Activated CD4-positive, alpha-beta T cell treated with anti-CD3 and anti-CD28 coated beads, Interleukin-2, amount 50 U/mL, for 24 hours (primary cell): ENCODE data around the gene SH3RF1.

ENCODE experiments used
- DNase-seq, 2 donors: peaks; one replicate each; pipeline ENCODE4 v3.0.0-alpha.2; 2020; ENCODE audit warnings: low read depth in 1 of 2, low spot score in 1 of 2

The SH3RF1 gene

DNA sequence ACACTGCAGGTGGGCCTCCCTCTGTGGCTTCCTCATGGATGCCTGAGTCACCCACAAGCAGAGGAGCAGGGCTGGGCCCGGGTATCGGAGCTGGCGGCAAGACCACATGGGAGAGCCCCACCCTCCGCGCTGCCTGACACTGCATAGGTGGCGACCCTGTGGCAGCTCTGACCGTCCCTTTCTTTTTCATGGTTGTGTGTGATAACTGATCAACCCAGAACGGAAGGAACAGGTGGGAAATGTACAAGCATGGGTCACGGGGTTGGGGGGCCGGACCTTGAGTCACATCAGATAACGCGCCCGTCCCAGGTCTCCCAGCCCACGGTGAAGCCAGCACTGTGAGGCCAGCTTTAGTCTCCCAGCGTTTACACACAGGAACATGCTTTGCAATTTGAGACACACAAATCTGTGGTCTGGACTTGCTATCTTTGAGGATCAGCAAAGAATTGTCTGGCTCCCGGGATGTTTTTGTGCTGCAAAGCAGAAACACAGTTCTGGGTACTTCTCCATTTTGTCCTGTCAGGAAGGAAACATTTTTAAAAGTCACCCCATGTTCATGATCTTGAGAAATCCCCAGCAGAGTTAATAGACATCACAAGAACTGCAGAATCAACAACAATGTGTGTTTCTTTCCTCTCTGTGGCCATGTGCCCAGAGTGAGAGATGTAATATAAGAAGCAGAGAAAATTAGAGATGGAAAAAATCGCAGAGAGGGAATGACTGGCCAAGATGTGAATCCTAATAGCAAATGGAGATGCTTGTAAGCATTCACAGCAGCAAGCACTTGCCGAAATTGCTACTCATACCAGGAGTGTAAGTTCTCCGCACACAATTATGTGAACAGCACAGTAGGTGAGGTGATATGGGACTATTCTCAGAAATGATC lies 190.6 kb downstream of the SH3RF1 start:
- DNase-seq = no peak

DNA sequence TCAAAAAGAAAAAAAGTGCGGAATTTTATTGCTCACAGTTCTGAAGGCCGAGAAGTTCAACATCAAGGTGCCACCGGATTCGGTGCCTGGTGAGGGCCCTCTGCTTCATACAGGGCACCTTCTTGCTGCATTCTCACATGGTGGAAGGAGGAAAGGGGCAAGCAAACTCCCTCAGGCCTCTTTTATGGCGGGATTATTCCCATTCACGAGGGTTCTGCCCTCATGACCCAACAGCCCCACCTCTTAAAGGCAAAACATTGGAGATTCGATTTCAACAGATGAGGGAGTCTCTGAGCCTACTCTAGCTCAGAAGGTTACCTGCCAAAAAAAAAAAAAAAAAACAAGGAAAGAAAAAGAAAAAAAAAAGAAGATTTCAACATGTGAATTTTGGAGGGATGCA lies 196.6 kb downstream of the SH3RF1 start:
- DNase-seq = no peak

GRCh38 chr4:169071747-169072146 lies 199.0 kb downstream of the SH3RF1 start:
- DNase-seq = no peak

DNA sequence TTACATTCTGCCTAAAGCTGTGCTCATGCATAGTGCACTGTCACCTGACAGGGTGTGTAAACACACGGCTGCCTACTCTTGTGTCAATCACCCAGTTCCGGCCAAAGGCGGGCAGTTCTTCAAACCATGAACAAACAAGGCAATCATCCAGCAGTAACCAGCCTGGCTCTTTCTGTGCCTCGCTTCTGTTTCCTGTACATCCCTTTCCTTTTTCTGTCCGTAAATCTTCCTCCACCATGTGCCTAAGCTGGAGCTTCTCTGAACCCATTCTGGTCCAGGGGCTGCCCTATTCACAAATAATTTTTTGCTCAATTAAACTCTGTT lies 199.9 kb downstream of the SH3RF1 start:
- no peak for DNase-seq

DNA sequence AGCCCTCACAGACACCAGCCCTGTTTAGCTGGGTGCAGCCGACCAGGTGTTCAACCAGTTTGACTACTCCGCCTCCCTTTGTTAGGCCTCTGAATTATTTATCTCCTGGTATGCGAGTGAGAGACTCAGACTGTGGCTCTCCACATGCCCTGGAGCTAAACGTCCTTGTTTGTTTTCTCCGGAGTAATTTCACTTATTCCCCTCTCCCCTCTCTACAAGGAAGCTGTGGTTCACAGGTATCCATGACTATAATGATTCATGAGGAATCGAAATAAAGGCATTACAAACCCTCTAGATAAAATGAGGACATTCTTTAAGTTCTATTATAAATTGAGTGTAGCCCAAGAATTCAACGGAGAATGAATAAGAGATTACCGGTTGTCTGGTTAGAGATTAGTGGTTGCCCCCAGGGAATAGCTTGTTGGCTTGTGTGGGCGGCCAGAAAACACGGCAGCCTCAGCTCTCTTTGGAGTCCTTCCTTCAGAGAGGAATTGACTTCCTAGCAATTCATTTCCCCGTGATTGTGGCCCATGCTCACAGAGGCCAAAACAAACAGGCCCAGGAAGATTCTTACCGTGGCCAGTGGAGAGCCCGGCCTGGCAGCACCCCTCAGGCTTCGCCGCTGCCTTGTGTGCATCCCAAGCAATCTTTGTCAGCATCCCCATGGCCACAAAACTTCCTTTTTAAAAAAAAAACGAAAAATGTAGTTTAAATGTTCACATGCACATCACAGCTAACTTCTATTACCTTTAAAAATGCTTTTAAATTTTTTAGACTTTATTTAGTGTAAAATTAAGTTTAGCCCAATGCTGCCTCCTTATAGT lies 200.5 kb downstream of the SH3RF1 start:
- DNase-seq = no peak

- DNase-seq = no peak
Observed at GRCh38 chr4:169068423-169068822, 202.3 kb downstream of the SH3RF1 start.

DNA sequence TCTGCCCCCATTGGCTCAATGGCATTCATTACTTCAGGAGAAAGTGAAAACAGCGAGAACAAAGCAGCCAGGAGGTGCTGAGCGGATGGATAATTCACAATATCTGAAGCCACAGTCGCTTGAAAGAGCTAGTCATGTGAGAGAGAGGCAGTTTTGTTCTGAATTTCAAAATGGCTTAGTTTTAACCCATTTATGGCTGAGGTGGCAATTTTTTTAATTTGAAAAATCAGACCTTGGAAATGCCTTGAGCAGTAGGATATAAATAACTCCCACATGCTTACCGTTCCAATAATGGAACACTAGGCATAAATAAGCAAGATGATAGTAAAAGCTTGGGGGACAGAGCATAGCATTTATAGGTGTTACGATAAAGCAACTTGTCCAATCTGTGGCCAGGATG lies 203.8 kb downstream of the SH3RF1 start:
- DNase-seq = no peak

- no peak for DNase-seq
Observed at GRCh38 chr4:169064296-169064695, 206.5 kb downstream of the SH3RF1 start.

DNA sequence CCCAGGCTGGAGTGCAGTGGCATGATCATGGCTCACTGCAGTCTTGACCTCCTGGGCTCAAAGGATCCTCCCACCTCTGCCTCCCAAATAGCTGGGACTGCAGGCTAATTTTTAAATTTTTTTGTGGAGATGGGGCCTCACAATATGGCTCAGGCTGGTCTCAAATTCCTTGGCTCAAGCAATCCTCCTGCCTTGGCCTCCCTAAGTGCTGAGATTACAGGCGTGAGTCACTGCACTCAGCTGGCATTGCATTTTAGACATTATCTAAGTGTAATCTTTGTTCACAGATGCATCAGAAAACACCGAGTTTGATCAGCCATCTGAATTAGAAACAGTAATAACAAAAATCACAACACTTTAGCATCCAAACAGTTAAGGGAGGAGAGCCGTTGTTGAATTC lies 207.3 kb downstream of the SH3RF1 start:
- DNase-seq = no peak

DNA sequence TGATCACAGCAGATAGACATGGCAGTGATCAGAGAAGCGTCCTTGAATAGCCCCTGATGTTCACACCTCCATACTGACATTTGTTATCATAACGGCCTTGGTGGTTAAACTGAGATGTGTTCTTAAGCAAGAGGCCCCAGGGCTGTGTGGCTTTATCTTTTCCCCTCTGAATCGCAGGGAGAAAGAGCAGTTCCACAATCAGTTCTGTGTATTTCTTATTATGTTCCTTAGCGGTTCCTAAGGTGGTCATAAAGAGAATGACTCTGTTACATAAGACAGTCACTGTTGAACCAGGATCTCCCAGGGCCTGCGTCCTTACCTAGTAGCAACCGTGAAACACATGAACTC lies 207.9 kb downstream of the SH3RF1 start:
- DNase-seq = no peak

DNA sequence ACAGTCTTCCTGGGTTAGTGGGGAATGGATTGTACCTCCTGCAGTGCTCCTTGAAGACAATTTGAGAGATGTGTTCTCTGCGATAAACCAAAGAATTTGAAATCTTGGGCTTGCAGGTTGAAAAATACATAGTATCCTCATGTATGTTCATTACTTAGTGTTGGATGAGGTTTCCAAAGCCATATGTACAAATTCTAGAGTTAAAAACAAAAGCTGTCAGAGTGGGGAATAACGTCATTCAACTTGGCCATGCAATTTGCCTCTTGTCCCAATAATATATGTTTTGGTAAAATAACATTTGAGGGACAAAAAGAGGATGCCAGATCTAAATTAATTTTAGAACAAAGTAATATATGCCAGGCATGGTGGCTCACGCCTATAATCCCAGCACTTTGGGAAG lies 209.4 kb downstream of the SH3RF1 start:
- no peak for DNase-seq

DNA sequence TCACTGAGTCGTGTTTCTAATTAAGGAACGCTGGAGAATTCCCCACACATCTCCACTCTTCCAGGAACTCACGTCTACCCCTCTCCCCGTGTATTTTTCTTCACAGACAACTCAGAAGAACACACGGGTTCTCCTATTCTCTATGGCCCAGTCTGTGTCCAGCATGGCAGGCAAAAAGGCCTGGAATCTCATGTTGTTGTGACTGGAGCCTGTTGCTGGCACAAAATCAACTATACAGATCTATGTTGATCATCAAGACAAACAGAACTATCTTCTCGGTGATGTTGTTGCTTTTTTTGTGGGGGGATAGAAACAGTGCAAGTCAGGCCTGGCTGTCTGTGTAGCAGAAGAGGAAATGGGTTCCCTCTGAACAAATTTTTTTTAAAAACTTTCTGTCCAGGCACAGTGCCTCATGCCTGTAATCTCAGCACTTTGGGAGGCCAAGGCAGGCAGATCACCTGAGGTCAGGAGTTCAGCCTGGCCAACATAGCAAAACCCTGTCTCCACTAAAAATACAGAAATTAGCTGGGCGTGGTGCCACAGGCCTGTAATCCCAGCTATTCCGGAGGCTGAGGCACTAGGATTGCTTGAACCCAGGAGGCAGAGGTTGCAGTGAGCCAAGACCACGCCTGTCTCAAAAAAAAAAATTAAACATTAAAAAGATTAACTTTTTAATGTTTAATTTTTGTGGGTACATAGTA lies 210.2 kb downstream of the SH3RF1 start:
- DNase-seq = no peak

DNA sequence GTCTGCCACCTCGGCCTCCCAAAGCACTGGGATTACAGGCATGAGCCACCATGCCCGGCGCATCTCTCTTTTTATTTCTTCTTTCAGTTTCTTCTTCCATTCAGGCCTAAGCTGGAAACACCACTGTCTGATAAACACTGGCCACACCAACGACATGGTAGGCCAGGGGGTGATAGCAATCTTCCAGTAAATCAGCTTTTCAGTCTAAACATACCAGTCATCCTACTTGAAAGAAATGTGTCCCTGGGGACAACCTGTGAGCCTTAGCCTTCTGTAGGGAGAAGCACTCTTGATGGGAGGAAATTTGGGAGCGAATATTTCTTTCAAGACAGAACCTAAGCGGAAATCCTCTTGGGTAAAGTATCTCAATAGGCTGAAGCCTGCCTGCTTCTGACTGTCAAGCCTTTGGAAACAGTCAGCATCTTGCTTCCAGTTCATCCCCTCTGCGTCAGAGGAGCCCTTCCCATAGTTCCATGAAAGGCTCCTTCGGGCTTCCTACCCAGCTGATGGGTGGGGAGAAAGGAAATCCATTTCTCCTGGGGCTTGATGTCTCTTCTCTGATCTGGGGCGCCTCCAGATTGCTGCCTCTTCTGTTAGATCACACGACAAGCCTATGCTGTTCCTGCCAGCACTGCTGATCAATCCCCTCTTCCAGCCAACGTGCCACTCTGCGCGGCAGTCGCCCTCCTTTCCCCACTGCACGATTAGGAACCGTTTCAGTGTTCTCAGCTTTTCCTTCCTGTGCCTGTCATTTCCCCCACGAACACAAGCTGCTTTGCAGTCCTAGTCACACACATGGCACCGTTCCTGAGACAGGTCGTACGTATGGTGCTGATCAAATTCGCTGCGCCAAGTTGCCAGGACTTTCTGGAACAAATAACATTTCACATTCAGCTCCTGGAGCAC lies 211.2 kb downstream of the SH3RF1 start:
- no peak for DNase-seq

GRCh38 chr4:169058312-169058711 lies 212.4 kb downstream of the SH3RF1 start:
- no peak for DNase-seq

DNA sequence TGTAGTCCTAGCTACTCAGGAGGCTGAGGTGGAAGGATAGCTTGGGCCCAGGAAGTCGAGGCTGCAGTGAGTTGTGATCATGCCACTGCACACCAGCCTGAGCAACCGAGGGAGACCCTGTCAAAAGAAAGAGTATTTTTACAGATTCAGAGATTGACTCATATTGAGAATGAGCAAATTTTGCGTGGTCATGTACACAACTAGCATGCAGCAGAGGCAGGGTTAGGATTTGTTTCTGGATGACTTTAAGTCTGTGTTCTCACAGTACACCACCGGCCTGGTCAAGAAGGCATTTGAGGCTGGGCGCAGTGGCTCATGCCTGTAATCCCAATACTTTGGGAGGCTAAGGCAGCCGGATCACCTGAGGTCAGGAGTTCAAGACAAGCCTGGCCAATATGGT lies 215.9 kb downstream of the SH3RF1 start:
- no peak for DNase-seq

DNA sequence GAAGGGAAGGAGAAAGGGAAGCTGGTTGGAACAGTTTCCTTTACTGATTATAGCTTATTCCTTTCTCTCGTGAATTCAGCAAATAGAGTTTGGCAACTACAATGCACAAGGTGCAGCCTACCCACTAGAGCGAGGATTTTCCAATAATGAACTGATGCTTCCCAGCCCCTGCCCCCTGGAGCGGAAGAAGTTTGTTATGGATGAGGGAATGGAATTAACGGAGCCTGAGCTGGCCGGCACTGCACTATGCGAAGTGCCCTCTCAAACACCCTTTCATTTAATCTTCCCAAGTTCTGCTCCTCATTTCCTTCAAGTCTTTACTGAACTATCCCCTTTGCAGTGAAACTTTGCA lies 218.2 kb downstream of the SH3RF1 start:
- DNase-seq = no peak

- DNase-seq = no peak
Observed at GRCh38 chr4:169051761-169052593, 218.8 kb downstream of the SH3RF1 start.

GRCh38 chr4:169050881-169051760 lies 219.6 kb downstream of the SH3RF1 start:
- DNase-seq = no peak

DNA sequence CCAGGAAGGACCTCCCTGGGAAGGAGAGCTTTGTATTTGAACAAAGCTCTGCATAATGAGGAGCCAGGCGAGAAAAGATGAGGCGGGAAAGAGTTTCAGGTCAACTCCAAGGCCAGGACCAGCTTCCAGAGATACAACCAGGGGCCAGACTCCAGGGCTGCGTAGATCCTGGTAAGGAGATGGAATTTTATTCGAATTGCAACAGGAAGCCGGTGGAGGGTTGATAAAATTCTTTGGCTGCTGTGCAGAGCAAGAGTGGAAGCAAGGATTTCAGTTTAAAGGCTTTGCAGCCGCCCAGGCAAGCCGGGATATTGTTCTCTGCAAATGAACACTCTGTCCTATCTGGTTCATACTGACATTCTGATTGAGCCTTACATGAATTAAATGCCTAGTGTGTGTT lies 220.5 kb downstream of the SH3RF1 start:
- DNase-seq = no peak
